WTC11 (cell line): Measurements from ENCODE around the gene TDRKH.

Experiments
- ELF4 ChIP-seq: sonication (generic); formaldehyde crosslinking; IDR thresholded peaks from 2 replicates; pipeline ENCODE4 v1.8.1; 2022; ENCODE audit warnings: low read depth, mild to moderate bottlenecking, moderate library complexity, missing genetic modification reagents
- JUN ChIP-seq: sonication (generic); formaldehyde crosslinking; IDR thresholded peaks from 2 replicates; pipeline ENCODE4 v1.8.0; 2023; ENCODE audit warnings: mild to moderate bottlenecking, missing genetic modification reagents
- NFATC4 ChIP-seq: fragments of 250-450 bp; sonication (Bioruptor Pico); IDR thresholded peaks from 2 replicates; pipeline ENCODE4 v1.9.0; 2021; ENCODE audit warnings: mild to moderate bottlenecking
- NR2C2 ChIP-seq: sonication (generic); formaldehyde crosslinking; IDR thresholded peaks from 2 replicates; pipeline ENCODE4 v1.8.0; 2022; ENCODE audit warnings: mild to moderate bottlenecking, missing genetic modification reagents
- SMAD3 ChIP-seq: sonication (generic); formaldehyde crosslinking; IDR thresholded peaks from 2 replicates; pipeline ENCODE4 v1.8.0; 2022; ENCODE audit warnings: missing genetic modification reagents, mild to moderate bottlenecking, borderline replicate concordance
- SMAD4 ChIP-seq: sonication (generic); formaldehyde crosslinking; IDR thresholded peaks from 2 replicates; pipeline ENCODE4 v1.8.0; 2022; ENCODE audit warnings: mild to moderate bottlenecking, missing genetic modification reagents
- ZNF396 ChIP-seq: fragments of 250-450 bp; sonication (Bioruptor Pico); IDR thresholded peaks from 2 replicates; pipeline ENCODE4 v1.8.0; 2021; ENCODE audit warnings: mild to moderate bottlenecking, moderate library complexity, borderline replicate concordance
- TF ChIP-seq, protein P1 (sequence below): fragments of 200-600 bp; IDR thresholded peaks from 2 replicates; pipeline ENCODE4 v1.8.0; 2022; ENCODE audit warnings: antibody characterized with exemption
- TF ChIP-seq, protein P2 (sequence below): sonication (generic); formaldehyde crosslinking; IDR thresholded peaks from 2 replicates; pipeline ENCODE4 v1.8.0; 2022; ENCODE audit warnings: mild to moderate bottlenecking, missing genetic modification reagents
- TF ChIP-seq, protein P3 (sequence below): sonication (generic); formaldehyde crosslinking; conservative IDR thresholded peaks from 2 replicates; pipeline ENCODE4 v1.8.1; 2022; ENCODE audit warnings: mild to moderate bottlenecking, missing genetic modification reagents
- TF ChIP-seq, protein P4 (sequence below): sonication (generic); formaldehyde crosslinking; IDR thresholded peaks from 2 replicates; pipeline ENCODE4 v1.8.0; 2022; ENCODE audit warnings: mild to moderate bottlenecking, missing genetic modification reagents

DNA sequence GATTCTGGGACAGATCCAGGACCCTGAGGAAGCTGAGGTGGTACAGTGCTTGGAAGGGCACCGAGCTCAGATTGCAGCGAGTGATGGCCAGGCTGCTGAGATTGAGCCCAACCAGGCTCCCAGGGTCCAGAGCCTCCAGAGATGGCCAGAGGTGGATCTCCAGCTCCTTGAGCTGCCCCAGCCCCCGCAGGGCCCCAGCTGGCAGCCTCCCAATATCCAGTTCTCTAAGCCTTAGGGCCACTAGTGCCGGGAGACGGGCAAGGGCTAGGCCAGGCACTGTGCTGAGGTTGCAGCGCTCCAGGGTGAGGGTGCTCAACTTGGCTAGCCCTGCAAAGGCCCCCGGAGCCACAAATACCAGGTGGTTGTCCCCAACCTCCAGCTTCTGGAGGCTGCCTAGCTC lies 11.5 kb upstream of the TDRKH start:
- TF ChIP-seq NFATC4 (CRISPR knock-in tag) (no peak), JUN (CRISPR knock-in tag) (no peak), NR2C2 (CRISPR knock-in tag) (no peak), ZNF396 (CRISPR knock-in tag) (no peak), SMAD4 (no peak), ELF4 (no peak), SMAD3 (CRISPR knock-in tag) (no peak)
- TF ChIP-seq, protein P1, sequence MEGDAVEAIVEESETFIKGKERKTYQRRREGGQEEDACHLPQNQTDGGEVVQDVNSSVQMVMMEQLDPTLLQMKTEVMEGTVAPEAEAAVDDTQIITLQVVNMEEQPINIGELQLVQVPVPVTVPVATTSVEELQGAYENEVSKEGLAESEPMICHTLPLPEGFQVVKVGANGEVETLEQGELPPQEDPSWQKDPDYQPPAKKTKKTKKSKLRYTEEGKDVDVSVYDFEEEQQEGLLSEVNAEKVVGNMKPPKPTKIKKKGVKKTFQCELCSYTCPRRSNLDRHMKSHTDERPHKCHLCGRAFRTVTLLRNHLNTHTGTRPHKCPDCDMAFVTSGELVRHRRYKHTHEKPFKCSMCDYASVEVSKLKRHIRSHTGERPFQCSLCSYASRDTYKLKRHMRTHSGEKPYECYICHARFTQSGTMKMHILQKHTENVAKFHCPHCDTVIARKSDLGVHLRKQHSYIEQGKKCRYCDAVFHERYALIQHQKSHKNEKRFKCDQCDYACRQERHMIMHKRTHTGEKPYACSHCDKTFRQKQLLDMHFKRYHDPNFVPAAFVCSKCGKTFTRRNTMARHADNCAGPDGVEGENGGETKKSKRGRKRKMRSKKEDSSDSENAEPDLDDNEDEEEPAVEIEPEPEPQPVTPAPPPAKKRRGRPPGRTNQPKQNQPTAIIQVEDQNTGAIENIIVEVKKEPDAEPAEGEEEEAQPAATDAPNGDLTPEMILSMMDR = no peak
- TF ChIP-seq, protein P2, sequence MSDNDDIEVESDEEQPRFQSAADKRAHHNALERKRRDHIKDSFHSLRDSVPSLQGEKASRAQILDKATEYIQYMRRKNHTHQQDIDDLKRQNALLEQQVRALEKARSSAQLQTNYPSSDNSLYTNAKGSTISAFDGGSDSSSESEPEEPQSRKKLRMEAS (CRISPR knock-in tag) = no peak
- TF ChIP-seq, protein P3, sequence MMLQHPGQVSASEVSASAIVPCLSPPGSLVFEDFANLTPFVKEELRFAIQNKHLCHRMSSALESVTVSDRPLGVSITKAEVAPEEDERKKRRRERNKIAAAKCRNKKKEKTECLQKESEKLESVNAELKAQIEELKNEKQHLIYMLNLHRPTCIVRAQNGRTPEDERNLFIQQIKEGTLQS (CRISPR knock-in tag) = no peak
- TF ChIP-seq, protein P4, sequence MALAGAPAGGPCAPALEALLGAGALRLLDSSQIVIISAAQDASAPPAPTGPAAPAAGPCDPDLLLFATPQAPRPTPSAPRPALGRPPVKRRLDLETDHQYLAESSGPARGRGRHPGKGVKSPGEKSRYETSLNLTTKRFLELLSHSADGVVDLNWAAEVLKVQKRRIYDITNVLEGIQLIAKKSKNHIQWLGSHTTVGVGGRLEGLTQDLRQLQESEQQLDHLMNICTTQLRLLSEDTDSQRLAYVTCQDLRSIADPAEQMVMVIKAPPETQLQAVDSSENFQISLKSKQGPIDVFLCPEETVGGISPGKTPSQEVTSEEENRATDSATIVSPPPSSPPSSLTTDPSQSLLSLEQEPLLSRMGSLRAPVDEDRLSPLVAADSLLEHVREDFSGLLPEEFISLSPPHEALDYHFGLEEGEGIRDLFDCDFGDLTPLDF = no peak
